ENCODE measurements around the gene TMEM62.

Gene TMEM62

DNA sequence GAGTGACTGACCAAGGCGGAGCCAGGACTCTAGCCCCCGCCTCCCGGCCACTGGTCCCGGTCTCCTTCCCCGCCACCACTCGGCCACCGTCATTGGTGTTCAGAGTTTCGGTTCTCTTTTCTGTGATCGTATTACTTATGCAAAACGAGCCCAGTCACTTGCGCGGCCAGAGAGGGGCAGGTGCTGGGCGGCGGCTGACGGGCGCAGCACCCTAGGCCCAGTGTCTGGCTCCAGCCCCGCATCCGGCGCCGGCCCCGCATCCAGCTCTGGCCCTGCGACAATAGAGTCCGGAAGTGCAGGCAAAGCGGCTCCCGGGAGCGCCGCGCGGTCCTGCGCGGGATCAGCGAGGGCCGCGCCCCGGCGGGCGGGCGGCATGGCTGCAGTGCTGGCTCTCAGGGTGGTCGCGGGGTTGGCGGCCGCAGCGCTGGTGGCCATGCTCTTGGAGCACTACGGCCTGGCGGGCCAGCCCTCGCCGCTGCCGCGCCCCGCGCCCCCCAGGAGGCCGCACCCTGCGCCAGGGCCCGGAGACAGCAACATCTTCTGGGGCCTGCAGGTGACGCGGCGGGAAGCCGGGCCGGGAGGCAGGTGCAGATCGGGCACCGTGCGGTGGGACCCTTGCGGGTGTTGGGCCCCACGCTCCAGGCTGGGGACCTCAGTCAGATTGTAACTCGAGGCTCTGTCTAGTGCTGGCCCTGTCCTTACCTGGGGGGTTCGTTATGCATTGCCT, at the start of gene TMEM62:
TSS of gene TMEM62 (plus strand) at position 157 of the 727 bp plus-strand sequence. CDS start at position 374, 217 bp downstream.
- peak; percentile 75 for DNase-seq (ENCODE audit: low spot score)

DNA sequence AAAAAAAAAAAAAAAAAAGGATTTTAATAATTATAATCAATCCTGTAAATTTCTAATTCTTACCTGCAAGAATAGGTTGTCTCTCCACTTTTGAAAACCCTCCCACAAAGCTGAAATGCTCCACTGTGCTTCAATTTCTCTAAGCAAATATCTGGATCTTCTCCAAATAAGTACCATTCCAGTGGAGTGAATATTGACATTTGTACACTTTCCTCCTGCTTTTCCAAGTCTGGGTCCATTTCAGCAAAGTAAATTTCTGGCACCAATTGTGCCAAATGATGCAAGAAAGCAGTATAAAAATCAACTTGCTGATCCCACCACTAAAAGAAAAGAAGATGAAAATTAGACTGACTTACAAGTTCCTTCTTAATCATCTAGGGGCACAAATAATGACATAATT, 47.5 kb upstream of the TMEM62 start:
- no peak for DNase-seq (ENCODE audit: low spot score)

DNA sequence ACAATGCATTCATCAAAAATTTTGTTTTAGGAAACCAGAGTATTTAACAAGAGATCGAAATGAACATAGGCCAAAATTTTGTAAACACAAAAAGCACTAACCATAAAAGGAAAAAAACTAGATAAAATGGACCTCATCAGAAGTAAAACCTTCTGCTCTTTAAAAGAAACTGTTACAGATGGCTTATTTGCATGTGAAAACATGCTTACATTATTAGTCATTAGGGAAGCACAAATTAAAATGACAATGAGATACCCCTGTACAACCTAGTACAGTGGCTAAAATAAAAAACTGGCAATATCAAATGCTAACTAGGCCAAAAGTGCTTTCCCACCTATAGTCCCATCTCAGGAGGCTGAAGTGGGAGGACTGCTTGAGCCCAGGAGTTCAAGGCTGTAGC, 46.8 kb upstream of the TMEM62 start:
- DNase-seq (ENCODE audit: low spot score): no peak

DNA sequence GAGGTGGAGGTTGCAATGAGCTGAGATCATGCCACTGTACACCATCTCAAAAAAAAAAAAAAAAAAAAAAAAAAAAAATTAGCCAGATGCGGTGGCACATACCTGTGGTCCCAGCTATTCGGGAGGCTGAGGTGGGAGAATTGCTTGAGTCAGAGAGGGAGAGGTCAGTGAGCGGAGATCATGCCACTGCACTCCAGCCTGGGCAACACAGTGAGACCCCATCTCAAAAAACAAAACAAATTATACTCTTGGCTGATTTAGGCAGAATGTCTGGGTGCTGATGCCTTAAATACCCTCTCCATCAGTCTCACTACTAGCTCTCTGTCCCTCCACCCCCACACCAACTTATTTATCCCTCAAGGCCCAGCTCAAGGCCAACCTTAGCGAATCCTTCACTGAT, 41.5 kb upstream of the TMEM62 start:
- no peak for DNase-seq (ENCODE audit: low spot score)

DNA sequence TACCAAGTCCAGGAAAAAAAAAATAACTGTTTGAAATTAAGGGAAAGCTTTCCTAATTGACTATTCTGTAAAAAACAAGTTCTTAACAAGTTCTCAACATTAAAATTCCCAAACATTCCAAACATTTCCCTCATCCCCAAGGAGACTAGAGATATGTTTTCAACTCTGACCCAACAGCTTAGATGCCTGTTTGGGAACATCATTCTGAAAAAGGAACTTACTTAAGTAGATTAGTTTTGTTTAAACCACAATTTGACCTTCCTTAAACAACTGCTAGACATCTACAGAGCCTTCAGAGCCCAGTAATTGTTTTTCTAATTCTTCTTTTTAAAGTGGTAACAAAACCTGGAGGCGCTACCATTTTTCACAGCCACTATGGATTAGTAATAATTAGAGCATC, 40.4 kb upstream of the TMEM62 start:
- DNase-seq (ENCODE audit: low spot score): no peak

DNA sequence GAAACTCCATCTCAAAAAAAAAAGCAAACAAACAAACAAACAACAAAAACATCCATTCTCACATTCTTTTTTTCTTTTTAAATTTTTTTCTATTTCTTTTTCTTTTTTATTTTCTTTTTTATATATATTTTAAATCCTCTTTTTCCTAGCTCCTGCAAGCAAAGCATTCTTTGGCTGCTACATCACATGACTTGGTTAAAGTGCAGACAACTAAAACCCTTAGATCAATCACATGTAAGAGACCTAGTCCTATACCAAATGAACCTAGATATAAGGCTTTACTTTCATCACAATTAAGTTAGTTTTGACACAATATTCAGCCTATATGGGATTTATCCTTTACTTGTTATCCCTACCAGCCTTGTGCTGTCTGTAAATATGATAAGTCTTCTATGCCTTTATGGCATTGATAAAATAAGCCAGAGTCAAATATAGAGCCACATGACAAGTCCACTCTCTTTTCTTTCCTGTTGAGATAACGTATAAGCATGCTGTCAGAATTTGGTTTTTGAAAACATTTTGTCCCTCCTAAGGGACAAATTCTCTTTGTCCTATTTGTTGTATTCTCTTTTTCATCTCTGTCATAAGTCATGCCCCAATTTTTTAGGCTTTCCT, 38.9 kb upstream of the TMEM62 start:
- no peak for DNase-seq (ENCODE audit: low spot score)

DNA sequence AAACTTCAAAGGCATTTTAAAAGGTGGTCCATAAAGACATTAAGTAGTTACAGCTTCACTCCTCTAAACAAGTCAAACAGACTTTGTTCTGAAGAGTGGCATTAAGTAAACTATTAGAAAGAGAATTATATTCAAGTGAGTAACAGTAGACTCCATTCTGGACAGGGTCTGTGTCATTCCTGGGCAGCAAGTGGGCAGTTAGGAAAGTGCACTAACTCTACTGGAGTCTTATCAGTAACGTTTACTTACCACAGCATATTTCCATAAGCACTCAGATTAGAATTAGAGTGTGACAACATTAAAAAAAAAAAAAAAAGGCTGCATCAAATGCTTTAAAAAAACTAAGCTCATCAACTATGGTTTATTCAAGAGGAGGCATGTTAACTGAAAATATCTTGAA, 38.1 kb upstream of the TMEM62 start:
- DNase-seq (ENCODE audit: low spot score): no peak

DNA sequence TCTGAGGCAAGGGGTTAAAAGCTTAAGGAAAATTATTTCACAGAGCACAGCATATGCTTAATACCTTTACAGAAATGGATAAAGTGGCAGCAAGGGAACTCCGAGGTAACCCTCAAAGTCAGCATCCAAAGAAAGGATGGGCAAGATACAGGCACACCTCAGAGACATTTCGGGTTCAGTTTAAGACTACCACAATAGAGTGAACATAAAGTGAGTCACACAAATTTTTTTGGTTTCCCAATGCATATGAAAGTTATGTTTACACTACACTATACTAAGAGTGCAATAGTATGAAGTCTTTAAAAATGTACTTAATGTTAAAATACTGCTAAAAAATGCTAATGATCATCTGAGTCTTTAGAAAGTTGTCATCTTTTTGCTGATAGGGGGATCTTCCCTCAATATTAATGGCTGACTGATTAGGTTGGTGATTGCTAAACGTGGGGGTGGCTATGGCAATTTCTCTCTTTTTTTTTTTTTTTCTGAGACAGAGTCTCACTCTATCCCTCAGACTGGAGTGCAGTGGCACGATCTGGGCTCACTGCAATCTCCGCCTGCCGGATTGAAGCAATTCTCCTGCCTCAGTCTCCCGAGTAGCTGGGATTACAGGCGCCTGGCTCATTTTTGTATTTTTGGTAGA, 37.6 kb upstream of the TMEM62 start:
- DNase-seq (ENCODE audit: low spot score): no peak

DNA sequence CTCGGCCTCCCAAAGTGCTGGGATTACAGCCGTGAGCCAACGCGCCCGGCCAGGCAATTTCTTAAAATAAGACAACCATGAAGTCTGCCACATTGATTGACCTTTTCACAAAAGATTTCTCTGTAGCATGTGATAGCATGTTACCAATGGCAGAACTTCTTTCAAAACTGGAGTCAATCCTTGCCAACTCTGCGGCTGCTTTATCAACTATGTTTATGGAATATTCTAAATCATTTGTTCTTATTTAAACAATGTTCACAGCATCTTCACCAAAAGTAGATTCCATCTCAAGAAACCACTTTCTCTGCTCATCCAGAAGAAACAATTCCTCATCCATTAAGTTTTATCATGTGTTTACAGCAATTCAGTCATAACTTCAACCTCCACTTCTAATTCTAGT, 37.0 kb upstream of the TMEM62 start:
- DNase-seq (ENCODE audit: low spot score): no peak

DNA sequence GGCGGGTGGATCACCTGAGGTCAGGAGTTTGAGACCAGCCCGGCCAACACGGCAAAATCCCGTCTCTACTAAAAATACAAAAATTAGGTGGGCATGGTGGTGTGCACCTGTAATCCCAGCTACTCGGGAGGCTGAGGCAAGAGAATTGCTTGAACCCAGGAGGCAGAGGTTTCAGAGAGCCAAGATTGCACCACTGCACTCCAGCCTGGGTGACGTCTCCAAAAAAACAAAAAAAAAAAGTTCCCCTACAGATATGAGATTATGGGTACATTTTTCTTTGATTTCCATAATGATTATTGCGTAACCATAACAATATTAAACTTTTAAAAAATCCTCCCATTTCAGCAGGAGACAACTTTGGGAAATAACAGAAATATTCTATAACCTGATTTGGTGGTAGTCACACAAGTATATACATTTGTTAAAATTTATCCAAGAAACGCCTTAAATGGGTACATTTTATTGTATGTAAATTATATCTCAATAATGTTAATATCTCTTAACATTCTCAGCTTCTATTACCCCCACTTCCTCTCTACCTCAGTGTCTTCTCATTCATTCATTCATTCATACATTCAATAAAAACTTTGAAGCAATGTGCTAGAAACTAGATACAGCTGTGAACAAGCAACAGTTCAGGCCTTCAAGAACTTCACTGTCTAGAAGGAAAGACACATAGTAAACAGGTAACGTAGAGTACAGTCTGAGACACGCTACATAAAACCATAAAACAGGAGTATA, 34.1 kb upstream of the TMEM62 start:
- DNase-seq (ENCODE audit: low spot score): no peak

DNA sequence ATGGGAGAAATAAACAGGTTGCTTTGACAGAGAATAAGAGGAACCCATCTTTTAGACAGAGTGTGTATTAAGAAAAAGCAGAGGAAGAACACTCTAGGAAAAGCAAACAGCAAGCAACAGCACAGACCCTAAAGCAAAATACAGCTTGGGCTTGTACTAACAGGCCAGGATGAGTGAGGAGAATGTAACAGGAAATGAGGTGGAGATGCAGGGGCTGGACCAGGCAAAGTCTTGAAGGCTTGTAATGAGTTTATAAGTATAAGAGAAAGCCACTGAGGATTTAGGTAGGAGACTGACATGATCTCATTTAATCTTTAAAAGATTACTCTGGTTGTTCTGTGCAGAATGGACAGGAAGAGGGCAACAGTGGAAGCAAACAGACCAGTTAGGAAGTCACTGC, 32.4 kb upstream of the TMEM62 start:
- no peak for DNase-seq (ENCODE audit: low spot score)

DNA sequence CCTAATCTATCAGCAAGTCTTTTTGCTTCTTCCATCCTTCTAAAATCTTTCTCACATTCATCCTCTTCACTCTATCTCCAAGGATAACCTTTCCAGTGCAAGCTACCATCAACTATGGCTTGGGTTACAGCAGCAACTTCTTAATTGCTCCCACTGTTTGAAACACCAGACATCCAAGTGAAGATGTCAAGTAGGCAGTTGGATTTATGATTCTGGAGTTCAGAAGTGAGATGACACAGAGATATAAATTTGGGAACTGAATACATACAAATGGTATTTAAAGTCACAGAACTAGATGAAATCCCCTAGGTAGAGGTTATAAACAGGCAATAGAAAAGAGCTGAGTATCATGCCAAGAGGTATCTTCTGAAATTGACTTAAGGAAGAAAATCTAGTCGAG, 31.2 kb upstream of the TMEM62 start:
- no peak for DNase-seq (ENCODE audit: low spot score)

DNA sequence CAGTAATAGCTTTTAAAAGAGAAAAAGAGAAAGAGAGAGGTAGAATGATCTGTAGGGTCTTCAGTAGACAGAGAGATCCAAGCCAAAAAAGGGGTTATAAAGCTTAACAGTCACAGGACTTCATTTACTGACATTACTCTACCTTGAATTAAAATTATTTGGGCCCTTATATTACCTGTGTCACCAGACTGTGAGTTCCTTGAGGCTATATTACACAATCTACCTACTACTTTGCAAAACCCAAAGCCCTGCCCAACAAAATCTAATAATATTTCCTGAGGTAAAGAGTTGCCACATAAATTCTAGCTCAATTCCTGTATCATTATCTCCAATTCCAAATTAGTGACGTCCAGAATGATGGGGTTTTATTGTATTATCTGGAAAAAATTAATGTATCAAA, 29.5 kb upstream of the TMEM62 start:
- no peak for DNase-seq (ENCODE audit: low spot score)

DNA sequence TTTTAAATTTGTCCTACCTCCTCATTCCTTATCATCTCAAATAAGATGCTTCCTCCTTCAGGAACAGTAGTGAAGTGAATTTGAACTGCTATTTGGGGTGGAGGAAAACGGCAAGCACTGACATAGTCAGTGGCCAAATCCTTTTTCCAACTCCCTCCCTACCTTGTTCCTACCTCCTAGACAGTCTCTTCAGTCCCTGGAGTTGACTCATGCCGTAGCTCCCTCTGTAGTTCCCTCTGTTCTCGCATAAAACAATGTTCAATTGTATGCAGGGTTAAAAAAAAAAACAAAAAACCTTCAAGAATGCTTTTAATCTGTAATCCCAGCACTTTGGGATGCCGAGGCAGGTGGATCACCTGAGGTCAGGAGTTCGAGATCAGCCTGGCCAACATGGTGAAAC, 29.0 kb upstream of the TMEM62 start:
- no peak for DNase-seq (ENCODE audit: low spot score)

DNA sequence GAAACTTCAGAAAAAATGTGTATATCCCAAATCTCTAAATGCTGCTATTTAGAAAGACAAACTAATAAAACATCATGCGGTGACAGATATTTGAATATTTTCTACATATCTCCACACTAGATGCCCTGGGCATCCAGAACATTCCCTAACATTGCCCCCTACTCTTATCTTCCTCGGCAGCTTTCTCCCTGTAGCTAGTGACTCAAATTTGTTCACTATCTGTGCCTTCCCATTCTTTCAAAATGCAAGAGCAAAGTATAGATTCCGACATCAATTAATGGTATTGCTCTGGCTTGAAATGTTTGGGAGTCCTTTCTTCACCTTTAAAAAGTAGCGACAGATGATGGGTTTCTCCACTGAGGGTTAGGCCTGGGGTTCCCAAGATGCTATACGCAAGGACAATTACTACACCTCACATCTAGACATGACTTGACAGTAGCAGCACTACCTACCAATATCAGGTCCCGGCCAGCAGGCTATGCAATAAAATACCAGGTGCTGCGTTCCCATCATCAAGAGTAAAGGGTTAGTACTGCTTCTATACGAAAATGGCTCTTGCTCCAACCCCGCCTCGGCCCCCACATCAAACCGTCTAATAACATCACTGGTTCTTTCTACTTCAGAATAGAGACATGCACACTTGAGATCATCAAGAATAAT, 28.2 kb upstream of the TMEM62 start:
- DNase-seq (ENCODE audit: low spot score): peak; percentile 34

DNA sequence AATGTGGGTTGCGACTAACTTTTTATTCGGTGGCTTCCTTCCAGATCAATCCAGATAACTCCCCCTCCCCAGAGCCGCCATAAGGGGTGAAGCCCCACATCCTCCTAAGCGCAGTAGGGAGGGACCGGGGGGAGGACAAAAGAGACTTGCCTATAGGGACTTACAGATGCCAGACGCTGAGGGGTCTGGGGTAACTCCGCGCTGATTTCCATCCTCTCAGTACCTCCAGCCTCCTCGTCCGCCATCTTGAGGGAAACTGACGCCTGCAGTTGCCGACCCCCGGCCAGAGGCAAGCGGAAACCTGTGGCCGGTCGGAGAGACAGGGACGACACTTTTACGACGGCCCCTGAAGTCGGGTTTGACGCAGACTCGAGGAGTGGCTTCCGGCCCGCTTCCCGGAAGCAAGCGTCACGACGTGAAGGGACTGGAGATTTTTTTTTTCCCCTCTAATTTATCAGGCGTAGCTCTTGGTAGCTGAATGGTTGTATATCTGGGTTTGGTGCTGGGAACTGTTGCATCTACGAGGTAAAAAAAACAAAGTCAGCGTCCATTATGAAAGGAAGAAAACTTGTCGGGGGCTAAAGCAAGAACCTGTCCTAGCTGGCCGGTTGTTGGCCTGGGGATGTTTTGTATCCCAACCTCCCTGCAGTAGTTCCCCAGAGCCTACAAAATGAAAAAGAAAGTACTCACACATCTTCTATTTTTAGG, 27.5 kb upstream of the TMEM62 start, which contains the start of gene UBR1:
TSS of gene UBR1 (minus strand) at position 261 of the 708 bp plus-strand sequence. CDS start at position 245, 16 bp downstream.
- peak; percentile 94 for DNase-seq (ENCODE audit: low spot score)

DNA sequence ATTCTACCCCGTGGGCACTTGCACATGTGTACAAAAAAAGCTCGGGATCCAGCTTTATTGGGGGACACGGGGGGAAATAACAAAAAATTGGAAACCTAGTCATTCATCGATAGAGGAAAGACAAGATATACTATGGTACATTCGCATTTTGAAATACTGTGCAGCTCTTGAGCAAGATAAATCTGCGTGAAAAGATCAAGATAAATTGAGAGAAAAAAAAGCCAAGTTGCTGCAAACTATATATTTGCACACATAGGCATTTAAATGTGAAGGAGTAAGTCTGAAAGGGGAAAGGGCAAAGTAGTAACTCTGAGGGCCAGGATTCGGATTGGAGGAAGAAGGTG, 26.9 kb upstream of the TMEM62 start:
- DNase-seq (ENCODE audit: low spot score): no peak

DNA sequence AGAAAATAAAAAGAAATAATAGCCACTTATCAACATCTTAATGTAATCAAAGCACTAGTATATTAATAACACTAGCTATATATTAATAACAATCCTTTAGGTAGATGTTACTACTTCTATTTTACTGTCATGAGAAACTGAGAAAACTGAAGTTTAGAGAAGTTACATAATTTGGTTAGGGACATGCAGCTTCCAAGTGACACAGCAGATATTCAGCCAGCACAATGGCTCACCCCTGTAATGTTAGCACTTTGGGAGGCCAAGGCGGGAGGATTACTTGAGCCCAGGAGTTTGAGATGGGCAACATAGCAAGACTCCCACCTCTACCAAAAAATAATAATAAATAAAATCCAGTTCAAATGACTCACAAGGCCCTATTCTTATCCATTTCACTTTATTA, 25.6 kb upstream of the TMEM62 start:
- DNase-seq (ENCODE audit: low spot score): no peak

DNA sequence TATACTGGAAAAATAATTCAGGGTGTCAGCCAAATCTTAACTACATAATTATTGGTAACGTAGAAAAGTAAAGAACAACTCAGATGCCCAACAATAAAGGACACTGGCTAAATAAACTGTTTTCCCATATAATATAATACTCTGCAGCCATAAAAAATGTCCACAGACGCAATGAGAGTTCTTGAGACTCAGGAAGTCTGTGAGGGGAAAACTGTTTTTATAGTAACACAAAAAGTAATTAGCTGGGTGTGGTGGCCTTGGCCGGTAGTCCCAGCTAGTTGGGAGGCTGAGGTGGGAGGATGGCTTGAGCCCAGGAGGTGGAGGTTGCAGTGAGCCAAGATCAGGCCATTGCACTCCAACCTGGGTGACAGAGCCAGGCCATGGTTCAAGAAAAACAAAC, 22.0 kb upstream of the TMEM62 start:
- no peak for DNase-seq (ENCODE audit: low spot score)

DNA sequence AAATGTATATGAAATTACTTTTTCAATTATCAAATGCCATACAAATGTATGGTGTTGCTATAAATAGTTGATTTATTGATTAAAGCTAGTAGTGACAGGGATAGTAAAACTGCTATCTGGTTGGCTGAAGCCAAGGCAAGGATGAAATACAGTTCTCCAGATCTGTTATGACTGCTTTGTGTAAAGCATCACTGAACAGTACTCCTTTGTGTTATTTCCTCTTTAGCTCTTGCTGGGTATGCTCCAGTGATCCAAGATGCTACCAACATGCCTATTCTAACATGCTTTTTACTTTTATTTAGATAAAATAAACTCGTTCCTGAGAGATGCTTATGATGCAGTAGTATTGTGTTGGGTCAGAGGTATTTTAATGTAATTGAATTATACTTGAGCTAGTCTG, 15.1 kb upstream of the TMEM62 start:
- DNase-seq (ENCODE audit: low spot score): no peak

DNA sequence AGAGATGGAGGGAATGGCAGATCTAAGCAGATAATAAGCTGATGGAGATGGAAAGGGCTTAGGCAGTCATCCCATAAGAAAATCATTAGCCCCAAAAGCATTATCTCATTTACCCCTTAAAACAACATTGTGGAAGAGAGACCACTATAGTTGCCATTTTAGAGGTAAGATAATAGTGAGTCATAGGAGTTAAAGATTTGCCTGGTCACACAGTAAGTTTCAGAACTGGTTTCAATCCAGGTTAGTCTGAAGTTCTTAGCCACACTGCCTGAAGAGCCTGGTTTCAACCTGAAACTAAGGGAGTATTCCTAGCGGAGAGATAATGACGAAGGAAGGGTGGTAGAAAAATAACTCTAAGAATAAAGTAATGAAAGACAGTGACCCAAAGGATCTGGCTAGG, 14.6 kb upstream of the TMEM62 start:
- no peak for DNase-seq (ENCODE audit: low spot score)

DNA sequence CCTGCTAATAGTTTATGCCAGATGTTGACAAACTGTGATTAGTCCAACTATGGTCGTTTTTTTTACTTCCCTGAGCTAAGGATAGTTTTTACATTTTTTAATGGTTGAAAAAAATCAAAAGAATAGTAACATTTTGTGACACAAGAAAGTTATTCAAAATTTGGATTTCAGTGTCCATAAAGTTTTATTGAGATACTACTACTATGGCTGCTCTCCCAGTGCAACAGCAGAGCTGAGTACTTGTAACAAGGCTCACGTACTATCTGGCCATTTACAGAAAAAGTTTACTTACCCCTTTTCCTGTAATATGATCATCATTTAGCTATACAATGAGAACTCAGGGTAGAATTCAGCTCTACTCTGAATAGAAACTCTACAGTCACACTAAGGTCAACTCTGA, 11.5 kb upstream of the TMEM62 start:
- no peak for DNase-seq (ENCODE audit: low spot score)

Data from D341Med (cell line).